ENCODE measurements around the gene PKNOX2. TPM values are rescaled to one million over a fixed set of nuclear protein-coding genes. Genes with fewer than 3 reads are reported as not detected.

The PKNOX2 gene
- total RNA-seq, 3 donors from 2014 or later: 0.38 TPM; not detected in 2

DNA sequence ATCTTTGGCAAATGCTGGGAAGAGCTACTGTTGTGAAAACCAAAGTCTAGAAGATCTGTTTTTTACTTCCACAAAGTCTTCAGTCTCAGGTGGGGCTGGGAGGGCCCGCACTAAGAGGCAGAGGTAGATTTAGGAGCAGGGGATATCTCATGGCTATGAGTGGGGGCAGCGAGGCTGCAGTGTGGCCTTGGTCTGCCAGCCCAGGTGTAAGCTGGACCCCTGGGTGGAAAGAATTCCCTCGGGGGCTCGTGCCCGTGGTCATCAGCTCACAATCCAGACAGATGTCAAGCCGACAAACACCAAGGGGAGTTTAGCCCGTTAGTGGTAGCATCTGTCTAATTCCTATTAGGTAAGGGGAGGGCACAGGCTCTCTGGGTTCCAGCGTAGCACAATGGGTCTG lies 9.0 kb downstream of the PKNOX2 start:
- no peak for ATAC-seq
- no peaks in the 10 kb centered on the region for H3K4me1 Mint-ChIP-seq (ENCODE audit: low read depth)
- H3K27me3 Mint-ChIP-seq (ENCODE audit: low read depth): peaks cover 63% of the 10 kb centered on the region
- no peak overlapping the region for H3K4me3 Mint-ChIP-seq
- DNase-seq: no peak
- H3K9me3 Mint-ChIP-seq: no peaks in the 10 kb centered on the region
- no peaks in the 10 kb centered on the region for H3K36me3 Mint-ChIP-seq (ENCODE audit: insufficient read depth)

DNA sequence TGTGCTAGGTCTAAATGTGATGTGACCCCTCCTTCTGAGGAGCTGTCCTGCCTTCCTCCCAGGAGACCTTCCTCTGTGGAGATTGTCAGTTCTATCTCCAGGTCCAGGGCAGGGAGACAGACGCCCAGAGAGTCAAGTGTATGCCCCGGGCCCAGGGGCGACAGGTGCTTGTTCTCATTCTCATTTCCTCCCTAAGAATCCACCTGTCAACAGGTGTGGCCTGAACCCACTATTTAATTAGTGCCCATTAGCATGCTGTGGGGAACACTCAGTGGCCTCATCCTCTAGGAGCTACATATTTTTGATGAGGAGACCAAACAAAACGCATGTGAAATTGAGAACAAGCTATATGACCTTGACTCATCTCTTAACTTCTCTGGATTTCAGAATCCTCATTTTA lies 9.5 kb downstream of the PKNOX2 start:
- Mint-ChIP-seq H3K36me3 (ENCODE audit: insufficient read depth) (no peaks in the 10 kb centered on the region), H3K4me1 (ENCODE audit: low read depth) (no peaks in the 10 kb centered on the region), H3K27me3 (ENCODE audit: low read depth) (peaks cover 62% of the 10 kb centered on the region), H3K4me3 (no peak overlapping the region), H3K9me3 (no peaks in the 10 kb centered on the region)
- ATAC-seq (no peak), DNase-seq (no peak)

DNA sequence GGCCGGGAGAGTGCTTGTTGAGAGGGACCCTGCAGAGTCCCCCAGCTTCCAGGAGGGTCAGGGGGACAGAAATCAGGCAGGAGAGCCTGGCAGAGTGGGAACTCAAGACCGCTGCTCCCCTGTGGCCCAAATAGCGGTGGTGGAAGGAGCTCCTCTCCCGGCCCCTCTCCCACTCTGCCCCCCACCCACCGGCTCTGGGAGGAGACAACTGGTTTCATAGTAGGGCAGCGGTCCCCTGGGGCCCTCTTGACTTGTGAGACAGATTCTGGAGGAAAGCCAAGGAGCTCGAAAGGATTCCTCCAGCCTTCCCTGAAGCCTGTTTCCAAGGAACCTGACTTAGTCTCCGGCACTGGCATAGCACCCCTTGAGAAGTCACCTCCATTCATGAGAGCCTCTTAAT lies 10.1 kb downstream of the PKNOX2 start:
- Mint-ChIP-seq H3K4me3 (no peak overlapping the region), H3K36me3 (ENCODE audit: insufficient read depth) (no peaks in the 10 kb centered on the region), H3K27me3 (ENCODE audit: low read depth) (peaks cover 61% of the 10 kb centered on the region), H3K4me1 (ENCODE audit: low read depth) (no peaks in the 10 kb centered on the region), H3K9me3 (no peaks in the 10 kb centered on the region)
- ATAC-seq (no peak), DNase-seq (no peak)

- no peaks in the 10 kb centered on the region for H3K36me3 Mint-ChIP-seq (ENCODE audit: insufficient read depth)
- DNase-seq (no peak), ATAC-seq (no peak)
- H3K27me3 Mint-ChIP-seq (ENCODE audit: low read depth): peaks cover 61% of the 10 kb centered on the region
- no peaks in the 10 kb centered on the region for H3K9me3 Mint-ChIP-seq
- H3K4me3 Mint-ChIP-seq: no peak overlapping the region
- no peaks in the 10 kb centered on the region for H3K4me1 Mint-ChIP-seq (ENCODE audit: low read depth)
These were observed 10.6 kb downstream of the PKNOX2 start for GRCh38 chr11:125175166-125175565.

DNA sequence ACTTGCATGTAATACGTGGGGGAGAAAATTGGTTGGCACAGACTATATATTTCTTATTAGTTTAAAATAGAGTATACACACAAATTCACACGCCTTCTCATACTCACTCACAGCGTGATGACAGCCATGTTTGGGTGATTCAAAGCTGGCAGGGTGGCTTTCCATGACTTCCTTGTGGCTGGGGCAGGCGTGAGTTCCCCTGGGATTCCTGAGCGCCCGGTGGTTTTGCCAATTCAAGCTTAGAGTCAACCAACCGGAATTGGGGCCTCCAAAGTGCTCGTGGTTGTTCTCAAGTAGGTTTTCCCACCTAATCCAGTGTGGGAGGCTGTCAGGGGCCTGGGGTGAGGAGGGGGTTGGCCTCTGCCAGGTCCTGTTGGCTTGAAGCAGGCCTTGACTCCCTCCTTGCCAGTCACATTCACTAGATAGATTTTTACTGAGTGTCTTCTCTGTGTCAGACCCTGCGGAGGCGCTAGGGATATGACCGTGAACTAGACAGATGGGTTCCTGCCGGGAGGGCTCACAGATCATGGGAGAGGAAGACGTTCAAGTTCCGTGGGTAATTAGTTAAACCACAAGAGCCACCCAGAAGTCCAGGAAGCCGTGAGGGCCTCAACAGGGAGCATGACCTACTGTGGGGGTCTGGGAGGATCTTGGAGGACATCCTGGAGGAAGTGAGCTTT lies 11.5 kb downstream of the PKNOX2 start:
- DNase-seq: no peak
- Mint-ChIP-seq H3K27me3 (ENCODE audit: low read depth) (peaks cover 55% of the 10 kb centered on the region), H3K9me3 (no peaks in the 10 kb centered on the region), H3K4me3 (no peak overlapping the region), H3K4me1 (ENCODE audit: low read depth) (no peaks in the 10 kb centered on the region), H3K36me3 (ENCODE audit: insufficient read depth) (no peaks in the 10 kb centered on the region)
- ATAC-seq: no peak

DNA sequence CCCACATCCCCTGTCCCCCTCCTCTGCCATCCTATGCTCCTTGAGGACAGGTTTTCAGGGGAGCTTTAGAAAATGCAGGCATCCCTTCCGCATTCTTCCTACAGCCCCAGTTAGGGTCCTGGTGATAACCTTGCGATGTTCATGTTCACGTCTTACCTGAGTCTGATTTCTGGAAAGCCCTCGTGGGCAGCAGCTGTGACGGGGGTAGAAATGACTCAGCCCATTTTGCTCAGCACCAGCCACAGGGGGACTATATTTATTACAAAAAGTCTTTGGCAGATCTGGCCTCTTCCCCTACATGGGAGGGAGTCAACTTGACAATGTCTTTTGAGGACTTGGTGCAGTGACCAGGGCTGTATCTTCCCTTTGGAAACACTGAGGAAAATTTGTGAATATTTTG lies 12.3 kb downstream of the PKNOX2 start:
- Mint-ChIP-seq H3K4me1 (ENCODE audit: low read depth) (no peaks in the 10 kb centered on the region), H3K36me3 (ENCODE audit: insufficient read depth) (no peaks in the 10 kb centered on the region), H3K9me3 (no peaks in the 10 kb centered on the region), H3K4me3 (no peak overlapping the region), H3K27me3 (ENCODE audit: low read depth) (peaks cover 49% of the 10 kb centered on the region)
- DNase-seq (no peak), ATAC-seq (no peak)

GRCh38 chr11:125177543-125177942 lies 13.0 kb downstream of the PKNOX2 start:
- ATAC-seq: no peak
- Mint-ChIP-seq H3K27me3 (ENCODE audit: low read depth) (peaks cover 46% of the 10 kb centered on the region), H3K4me3 (no peak overlapping the region), H3K4me1 (ENCODE audit: low read depth) (no peaks in the 10 kb centered on the region), H3K9me3 (no peaks in the 10 kb centered on the region), H3K36me3 (ENCODE audit: insufficient read depth) (no peaks in the 10 kb centered on the region)
- DNase-seq: no peak

DNA sequence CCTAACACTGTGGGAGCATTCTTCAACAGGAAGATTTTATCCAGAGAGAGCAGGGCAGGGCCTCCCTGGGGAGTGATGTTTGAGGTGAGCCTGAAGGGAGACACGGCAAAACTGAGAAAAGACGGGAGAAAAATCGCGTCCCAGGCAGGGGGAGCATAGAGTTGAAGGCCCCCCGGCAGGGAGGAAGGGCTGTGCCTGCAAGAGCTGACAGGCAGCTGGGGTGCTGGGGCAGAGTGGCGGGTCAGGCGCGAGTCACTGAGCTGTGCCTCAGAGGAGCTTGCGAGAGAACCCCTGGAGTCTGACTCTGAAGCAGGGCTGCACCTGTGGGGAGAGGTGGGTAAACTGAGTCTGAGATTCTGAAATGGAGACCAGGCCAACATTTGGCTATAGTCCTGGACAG lies 14.8 kb downstream of the PKNOX2 start:
- no peak overlapping the region for H3K4me3 Mint-ChIP-seq
- ATAC-seq (no peak), DNase-seq (no peak)
- H3K36me3 Mint-ChIP-seq (ENCODE audit: insufficient read depth): no peaks in the 10 kb centered on the region
- H3K9me3 Mint-ChIP-seq: no peaks in the 10 kb centered on the region
- no peaks in the 10 kb centered on the region for H3K4me1 Mint-ChIP-seq (ENCODE audit: low read depth)
- H3K27me3 Mint-ChIP-seq (ENCODE audit: low read depth): peaks cover 44% of the 10 kb centered on the region

GRCh38 chr11:125179895-125180294 lies 15.3 kb downstream of the PKNOX2 start:
- Mint-ChIP-seq H3K9me3 (no peaks in the 10 kb centered on the region), H3K36me3 (ENCODE audit: insufficient read depth) (no peaks in the 10 kb centered on the region), H3K27me3 (ENCODE audit: low read depth) (peaks cover 41% of the 10 kb centered on the region), H3K4me1 (ENCODE audit: low read depth) (no peaks in the 10 kb centered on the region), H3K4me3 (no peak overlapping the region)
- no peak for ATAC-seq
- no peak for DNase-seq

DNA sequence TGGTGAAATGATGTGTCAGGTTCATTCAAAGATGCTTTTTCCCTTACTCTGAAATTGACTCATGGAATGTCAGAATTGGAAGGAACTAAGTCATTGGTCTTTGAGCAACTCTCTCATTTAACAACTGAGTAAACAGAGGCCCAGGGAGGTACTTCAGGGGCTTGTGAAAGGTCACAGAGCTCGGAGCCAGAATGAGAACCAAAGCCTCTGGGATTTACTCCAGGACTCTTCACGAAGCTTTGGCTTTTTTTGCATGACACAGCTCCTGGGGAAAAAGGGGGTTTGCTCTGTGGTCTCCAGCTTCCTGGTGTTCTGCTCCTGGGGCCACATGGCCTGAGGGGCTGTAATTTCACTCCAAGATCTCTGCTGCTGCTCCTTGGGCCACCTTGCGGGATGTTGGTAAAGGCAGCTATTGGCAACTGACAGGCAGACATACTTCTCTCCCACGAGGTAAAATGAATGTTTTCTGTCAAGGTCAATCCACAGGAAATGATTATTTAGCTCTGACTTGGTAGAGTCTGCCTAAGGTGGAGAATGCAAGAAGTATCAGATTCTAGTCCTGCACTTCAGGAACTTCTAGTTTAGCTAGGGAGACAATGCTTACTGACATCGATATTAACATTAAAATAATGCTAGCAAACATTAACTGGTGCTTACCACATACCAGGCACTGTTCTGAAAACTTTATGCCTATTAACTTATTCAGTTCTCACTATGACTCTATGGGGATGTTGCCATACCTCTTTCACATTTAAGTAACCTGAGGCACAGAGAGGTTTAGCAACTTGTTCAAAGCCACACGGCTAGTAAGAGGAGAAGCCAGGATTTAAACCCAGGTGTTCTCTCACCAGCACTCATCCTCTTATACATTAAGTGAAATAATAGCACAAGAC lies 16.1 kb downstream of the PKNOX2 start:
- ATAC-seq: no peak
- Mint-ChIP-seq H3K4me1 (ENCODE audit: low read depth) (no peaks in the 10 kb centered on the region), H3K36me3 (ENCODE audit: insufficient read depth) (no peaks in the 10 kb centered on the region), H3K27me3 (ENCODE audit: low read depth) (peaks cover 38% of the 10 kb centered on the region), H3K9me3 (no peaks in the 10 kb centered on the region), H3K4me3 (no peak overlapping the region)
- no peak for DNase-seq

DNA sequence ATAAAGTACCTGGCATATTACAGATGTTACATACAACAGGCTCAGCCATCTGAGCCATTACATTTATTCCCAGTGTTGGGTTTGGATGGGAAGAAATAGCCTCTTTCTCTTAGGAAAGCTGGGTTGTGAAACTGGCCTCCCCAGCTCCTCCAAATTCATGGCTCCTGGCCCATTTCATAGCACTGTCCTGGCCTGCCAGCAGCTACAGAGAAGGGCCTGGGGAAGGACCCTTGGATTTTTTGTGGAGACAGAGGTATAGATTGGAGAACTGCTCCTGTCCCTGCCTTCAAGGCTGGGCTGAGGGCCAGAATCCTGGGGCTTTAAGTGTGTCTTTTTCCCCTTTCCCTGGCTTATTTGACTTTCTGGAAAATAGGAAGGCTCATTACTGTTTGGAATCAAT lies 18.0 kb downstream of the PKNOX2 start:
- ATAC-seq (no peak), DNase-seq (no peak)
- Mint-ChIP-seq H3K36me3 (ENCODE audit: insufficient read depth) (no peaks in the 10 kb centered on the region), H3K4me1 (ENCODE audit: low read depth) (no peaks in the 10 kb centered on the region), H3K4me3 (no peak overlapping the region), H3K9me3 (no peaks in the 10 kb centered on the region), H3K27me3 (ENCODE audit: low read depth) (peaks cover 28% of the 10 kb centered on the region)

DNA sequence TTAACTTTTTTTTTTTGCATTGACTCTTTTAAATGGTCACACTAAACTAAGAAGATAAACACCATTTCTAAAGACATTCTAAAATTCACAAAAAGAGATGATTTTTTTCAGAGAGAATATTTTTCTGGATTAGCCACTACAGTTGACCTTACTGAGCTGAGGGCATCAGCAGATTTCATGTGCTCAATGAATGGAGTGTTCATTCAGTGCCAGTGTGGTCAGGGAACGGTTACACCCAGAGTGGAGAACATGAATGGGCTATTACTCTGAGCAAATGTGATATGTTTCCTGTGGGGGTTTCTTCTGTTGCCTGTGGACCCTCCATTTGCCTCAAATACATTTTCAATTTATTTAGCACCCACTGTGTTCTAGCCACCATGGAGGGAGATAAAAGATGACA lies 19.1 kb downstream of the PKNOX2 start:
- DNase-seq: no peak
- no peaks in the 10 kb centered on the region for H3K9me3 Mint-ChIP-seq
- no peaks in the 10 kb centered on the region for H3K36me3 Mint-ChIP-seq (ENCODE audit: insufficient read depth)
- no peak overlapping the region for H3K4me3 Mint-ChIP-seq
- no peak for ATAC-seq
- no peaks in the 10 kb centered on the region for H3K4me1 Mint-ChIP-seq (ENCODE audit: low read depth)
- peaks cover 31% of the 10 kb centered on the region for H3K27me3 Mint-ChIP-seq (ENCODE audit: low read depth)

- Mint-ChIP-seq H3K9me3 (peaks cover under 1% of the 10 kb centered on the region), H3K4me1 (ENCODE audit: low read depth) (no peaks in the 10 kb centered on the region), H3K36me3 (ENCODE audit: insufficient read depth) (no peaks in the 10 kb centered on the region), H3K27me3 (ENCODE audit: low read depth) (peaks cover 47% of the 10 kb centered on the region), H3K4me3 (no peak overlapping the region)
- ATAC-seq (no peak), DNase-seq (no peak)
These were observed 23.5 kb downstream of the PKNOX2 start for GRCh38 chr11:125188021-125188420.

DNA sequence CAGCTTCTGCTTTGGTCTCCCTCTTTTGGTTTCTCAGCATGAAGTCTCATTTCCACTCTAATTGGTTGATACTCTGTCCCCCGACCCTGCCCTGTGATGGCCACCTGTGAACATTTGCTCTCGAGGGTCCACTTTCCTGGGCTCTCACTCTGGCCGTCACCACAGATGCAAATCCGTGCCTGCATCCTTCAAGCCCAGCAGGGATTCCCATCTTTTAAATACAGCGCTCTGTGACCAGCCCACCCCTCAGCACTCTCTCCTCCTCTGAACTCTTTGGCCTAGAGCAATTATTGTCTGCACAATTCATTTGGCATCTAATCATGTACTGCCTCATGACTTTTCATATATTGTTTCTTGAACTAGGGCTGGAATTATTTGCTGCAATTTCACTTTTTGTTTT lies 26.0 kb downstream of the PKNOX2 start:
- no peaks in the 10 kb centered on the region for H3K36me3 Mint-ChIP-seq (ENCODE audit: insufficient read depth)
- no peaks in the 10 kb centered on the region for H3K4me1 Mint-ChIP-seq (ENCODE audit: low read depth)
- DNase-seq (no peak), ATAC-seq (no peak)
- no peak overlapping the region for H3K4me3 Mint-ChIP-seq
- H3K9me3 Mint-ChIP-seq: peaks cover 8% of the 10 kb centered on the region
- peaks cover 46% of the 10 kb centered on the region for H3K27me3 Mint-ChIP-seq (ENCODE audit: low read depth)

DNA sequence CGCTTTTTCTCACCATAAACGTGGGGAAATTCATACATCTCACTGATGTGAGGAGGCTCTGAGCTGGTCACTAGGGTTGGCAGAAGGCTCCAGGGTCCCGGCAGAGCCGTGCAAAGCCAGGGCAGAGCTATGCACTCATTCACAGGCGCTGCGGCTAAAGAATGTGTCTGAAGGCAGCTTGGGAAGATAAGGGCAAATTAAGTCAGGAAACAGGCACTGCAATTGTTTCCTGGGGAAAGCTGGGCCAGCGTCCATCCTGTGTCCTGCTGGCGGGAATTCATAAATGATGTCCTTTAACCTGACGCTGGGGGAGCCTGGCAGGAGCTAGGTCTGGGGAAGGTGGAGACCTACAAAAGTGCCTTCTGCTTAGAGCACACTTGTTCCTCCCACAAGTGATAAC lies 27.6 kb downstream of the PKNOX2 start:
- H3K9me3 Mint-ChIP-seq: peaks cover 8% of the 10 kb centered on the region
- peaks cover 43% of the 10 kb centered on the region for H3K27me3 Mint-ChIP-seq (ENCODE audit: low read depth)
- H3K4me3 Mint-ChIP-seq: no peak overlapping the region
- ATAC-seq (no peak), DNase-seq (no peak)
- no peaks in the 10 kb centered on the region for H3K4me1 Mint-ChIP-seq (ENCODE audit: low read depth)
- no peaks in the 10 kb centered on the region for H3K36me3 Mint-ChIP-seq (ENCODE audit: insufficient read depth)
